ENCODE data around the gene NCMAP.

The NCMAP gene

GRCh38 chr1:24622218-24622617 lies 66.3 kb downstream of the NCMAP start:
- no peak for DNase-seq (ENCODE audit: low read depth)

DNA sequence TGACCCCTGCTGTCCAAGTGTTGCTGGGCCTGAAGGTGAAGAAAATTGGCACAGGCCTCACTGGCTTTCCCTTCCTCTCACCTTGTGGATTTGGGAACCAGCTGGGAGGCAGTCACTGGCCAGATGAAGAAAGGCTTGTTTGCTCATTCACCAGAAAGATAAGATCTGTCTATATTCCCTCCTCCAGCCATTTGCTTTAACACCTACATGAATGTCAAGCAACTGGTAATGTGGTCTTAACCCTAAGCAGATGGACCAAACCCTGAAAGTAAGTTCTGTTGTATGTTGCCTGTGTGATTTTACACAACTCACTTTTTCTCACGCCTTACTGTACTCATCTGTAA lies 76.9 kb downstream of the NCMAP start:
- DNase-seq (ENCODE audit: low read depth): no peak

DNA sequence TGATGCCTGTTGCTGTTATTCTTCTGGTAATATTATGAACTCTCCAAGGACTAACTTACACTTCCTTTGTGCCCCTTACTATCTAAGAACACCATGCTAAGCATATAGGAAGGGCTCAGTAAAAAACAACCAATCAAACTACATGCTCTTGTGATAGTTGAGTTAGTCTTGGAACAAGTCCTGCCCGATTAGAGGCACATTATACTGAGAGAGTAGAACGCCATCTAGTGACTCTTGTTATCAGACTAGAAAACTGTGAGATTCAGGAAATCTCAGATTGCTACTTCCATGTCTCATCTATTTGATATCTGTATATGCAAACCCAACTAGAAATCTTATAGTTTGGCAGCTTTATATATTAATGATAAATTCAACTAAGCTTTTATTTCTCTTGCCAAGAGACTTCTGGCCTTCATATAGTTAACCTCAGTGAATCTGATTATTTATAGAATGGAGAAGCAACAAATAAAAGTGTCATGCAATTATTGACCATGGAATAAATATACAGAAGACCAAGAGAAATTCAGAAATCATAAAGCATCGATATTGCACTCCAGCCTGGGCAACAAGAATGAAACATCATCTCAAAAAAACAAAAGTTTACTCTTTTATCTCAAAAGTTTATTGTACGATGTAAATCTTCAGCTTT lies 79.4 kb downstream of the NCMAP start:
- no peak for DNase-seq (ENCODE audit: low read depth)

- no peak for DNase-seq (ENCODE audit: low read depth)
These were observed 80.9 kb downstream of the NCMAP start for GRCh38 chr1:24636661-24637357.

- DNase-seq (ENCODE audit: low read depth): no peak
These were observed 83.2 kb downstream of the NCMAP start for GRCh38 chr1:24639094-24639493.

- DNase-seq (ENCODE audit: low read depth): no peak
These were observed 84.0 kb downstream of the NCMAP start for GRCh38 chr1:24639881-24640280.

DNA sequence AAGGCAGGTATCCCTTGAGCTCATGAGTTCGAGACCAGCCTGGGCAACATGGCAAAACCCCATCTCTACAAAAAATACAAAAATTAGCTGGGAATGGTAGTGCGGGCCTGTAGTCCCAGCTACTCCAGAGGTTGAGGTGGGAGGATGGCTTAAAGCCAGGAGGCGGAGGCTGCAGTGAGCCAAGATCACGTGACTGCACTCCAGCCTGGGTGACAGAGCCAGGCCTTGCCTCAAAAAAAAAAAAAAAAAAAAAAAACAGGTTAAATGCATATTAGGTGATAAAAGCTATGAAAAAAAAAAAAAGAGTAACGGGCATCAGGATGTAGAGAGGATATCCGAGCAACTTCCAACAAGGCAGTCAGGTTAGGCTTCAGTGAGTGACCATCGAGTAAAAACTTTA lies 84.4 kb downstream of the NCMAP start:
- DNase-seq (ENCODE audit: low read depth): no peak

DNA sequence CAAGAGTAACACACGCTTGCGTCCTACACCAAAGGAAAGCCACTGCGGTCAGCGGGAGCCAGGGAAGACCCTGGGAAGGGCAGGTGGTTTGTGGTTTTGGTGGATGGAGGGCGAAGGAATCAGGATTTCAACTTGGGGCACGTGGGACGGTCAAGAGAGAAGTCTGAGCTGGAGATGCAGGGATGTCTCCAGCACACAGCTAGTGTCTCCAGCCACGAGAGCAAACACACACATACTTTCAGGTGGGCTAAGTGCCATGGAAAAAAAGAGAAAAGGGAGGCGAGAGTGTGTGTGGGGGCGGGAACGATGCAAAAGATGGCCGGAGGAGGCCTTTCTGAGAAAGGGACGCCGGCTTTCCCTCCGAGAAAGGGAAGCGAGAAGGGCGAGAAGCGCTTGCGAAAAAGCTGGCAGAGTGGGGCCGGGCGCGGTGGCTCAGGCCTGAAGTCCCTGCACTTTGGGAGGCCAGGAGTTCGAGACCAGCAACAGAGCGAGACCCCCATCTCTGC lies 85.8 kb downstream of the NCMAP start:
- DNase-seq (ENCODE audit: low read depth): no peak

- DNase-seq (ENCODE audit: low read depth): peak; percentile 99
These were observed 86.8 kb downstream of the NCMAP start, which contains the start of gene SRRM1 for GRCh38 chr1:24642481-24643362. SRRM1 (plus strand) TSS chr1:24643302; CDS start chr1:24643327, 25 bp downstream.

DNA sequence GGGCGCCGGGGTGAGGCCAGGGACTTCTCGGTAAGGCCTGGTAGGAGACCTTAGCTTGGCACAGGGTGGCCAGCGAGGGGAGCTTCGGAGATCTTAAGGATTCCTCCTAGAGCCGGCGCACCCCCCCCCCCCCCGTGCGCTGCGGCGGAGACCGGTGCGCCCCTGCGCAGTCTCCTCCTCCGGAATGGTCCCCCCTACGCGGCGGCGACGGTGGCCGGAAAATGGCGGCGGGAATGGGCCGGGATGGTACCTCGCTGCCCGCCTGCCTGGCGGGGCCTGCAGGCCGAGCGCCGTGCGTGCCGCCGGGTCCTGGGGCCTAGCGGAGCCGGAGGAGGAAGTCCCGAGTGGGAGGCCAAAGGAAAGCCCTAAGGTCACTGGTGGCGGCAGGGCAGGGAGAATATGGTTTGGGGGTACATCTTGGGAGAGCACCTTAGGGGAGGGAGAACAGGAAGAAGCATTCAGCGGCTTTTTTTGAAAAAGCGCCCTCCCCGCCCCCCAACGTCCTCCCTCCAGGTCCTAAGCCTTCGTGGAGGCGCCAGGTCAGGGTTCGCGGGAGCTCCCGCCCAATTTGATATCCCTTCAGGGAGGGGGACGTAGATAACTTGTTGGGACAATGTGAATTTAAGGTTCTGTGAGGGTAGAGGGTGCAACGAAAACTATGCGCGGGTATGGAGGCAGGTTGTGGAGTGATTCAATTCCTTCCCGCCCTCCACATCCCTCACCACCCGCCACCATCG lies 87.6 kb downstream of the NCMAP start:
- no peak for DNase-seq (ENCODE audit: low read depth)

- no peak for DNase-seq (ENCODE audit: low read depth)
These were observed 88.2 kb downstream of the NCMAP start for GRCh38 chr1:24644100-24644384.

DNA sequence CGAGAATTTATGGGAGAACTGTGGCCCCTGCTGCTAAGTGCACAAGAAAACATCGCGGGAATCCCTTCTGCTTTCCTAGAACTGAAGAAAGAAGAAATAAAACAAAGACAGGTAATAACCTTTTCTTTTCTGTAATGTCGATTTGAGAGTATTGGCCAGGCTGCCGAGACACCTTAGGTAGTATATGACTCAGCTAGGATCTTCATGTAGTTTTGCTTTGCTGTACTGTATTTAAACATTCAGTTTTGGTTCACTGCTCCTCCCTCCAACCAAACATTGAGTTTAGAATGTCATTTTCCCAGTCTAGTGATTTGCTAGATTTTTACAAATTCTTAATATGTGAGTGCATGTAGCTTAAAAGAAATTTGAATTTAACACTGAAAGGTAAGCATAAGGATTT lies 93.0 kb downstream of the NCMAP start:
- no peak for DNase-seq (ENCODE audit: low read depth)

DNA sequence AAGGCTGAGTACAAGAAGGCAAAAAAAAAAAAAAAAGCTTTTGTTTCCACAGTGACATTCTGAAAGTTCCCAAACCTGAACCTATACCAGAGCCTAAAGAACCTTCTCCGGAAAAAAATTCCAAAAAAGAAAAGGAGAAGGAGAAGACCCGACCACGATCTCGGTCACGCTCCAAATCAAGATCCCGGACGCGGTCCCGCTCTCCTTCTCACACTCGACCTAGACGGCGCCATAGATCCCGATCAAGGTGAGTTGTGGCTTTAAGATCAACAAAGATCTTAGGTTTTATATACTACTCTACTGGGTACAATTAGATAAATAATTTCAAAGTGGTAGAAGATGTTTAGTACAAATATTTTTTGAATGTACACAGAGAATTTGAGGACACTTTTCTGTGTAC lies 96.5 kb downstream of the NCMAP start:
- no peak for DNase-seq (ENCODE audit: low read depth)

DNA sequence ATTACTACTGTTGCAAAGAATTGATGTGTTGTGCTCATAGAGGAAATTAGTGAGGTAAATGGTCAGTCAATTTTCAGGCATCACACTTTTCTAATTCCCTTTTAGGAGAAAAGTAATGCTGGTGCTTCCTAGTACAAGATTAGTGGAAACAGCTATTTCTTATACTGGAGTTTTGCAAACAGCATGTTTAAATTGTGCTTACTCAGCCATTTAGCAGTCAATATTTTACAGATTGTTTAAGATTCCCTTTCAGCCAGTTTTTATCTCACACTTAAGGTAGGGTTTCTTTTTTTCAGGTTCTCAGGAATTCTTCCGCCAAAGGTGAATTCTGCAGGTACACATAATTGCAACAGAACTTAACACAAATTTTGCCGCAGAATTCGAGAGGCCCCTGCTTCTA lies 98.1 kb downstream of the NCMAP start:
- no peak for DNase-seq (ENCODE audit: low read depth)

DNA sequence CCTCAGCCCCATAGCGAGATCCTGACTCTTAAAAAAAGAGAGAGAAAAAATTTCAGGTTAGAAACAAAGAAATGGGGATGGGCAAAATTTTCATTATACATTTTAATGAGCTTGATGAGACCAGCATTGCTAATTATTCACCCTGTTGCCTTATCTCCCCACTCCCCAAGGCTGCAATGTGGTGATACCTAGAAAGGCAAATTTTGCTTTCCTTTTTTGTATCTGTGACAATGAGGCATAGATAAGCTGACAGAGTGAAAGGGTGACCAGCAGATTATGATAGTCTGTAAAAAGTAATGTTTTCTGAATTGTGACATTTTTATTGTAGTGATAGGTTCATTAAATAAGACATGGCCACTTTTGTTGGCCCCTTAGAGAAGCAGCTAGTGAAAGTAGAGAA lies 100.2 kb downstream of the NCMAP start:
- no peak for DNase-seq (ENCODE audit: low read depth)

- DNase-seq (ENCODE audit: low read depth): no peak
These were observed 101.9 kb downstream of the NCMAP start for GRCh38 chr1:24657781-24658180.

All from HS-27A (cell line).